GM19452 (cell line): ENCODE results near the gene IFRD2.
"Not testable (repeated sequence)": the region's sequence is repeated elsewhere in the genome, so short reads cannot be mapped to it uniquely, and the experiment has no call there.

Experiments used
- ATAC-seq: cut with Tn5 transposase; IDR thresholded peaks from one replicate; pipeline ENCODE4 v1.9.1; 2021; ENCODE audit not compliant: unreplicated experiment

IFRD2 gene

GRCh38 chr3:50268703-50269451 lies 23.4 kb downstream of the IFRD2 start, which contains the start of gene SEMA3B:
Gene SEMA3B (plus strand): TSS chr3:50269147. CDS start chr3:50269241, 94 bp downstream.
- no peak for ATAC-seq

GRCh38 chr3:50268276-50268675 lies 24.0 kb downstream of the IFRD2 start:
- ATAC-seq = no peak

- no peak for ATAC-seq
Measured at GRCh38 chr3:50267280-50267913, 24.8 kb downstream of the IFRD2 start.

- ATAC-seq = no peak
Measured at GRCh38 chr3:50266836-50267235, 25.4 kb downstream of the IFRD2 start.

- no peak for ATAC-seq
Measured at GRCh38 chr3:50266017-50266416, 26.2 kb downstream of the IFRD2 start.

- no peak for ATAC-seq
Measured at GRCh38 chr3:50265571-50265970, 26.7 kb downstream of the IFRD2 start.

GRCh38 chr3:50264964-50265485 lies 27.2 kb downstream of the IFRD2 start:
- no peak for ATAC-seq

- no peak for ATAC-seq
Measured at GRCh38 chr3:50264383-50264963, 27.8 kb downstream of the IFRD2 start.

- no peak for ATAC-seq
Measured at GRCh38 chr3:50263478-50264382, 28.5 kb downstream of the IFRD2 start.

GRCh38 chr3:50262778-50263177 lies 29.5 kb downstream of the IFRD2 start:
- no peak for ATAC-seq

GRCh38 chr3:50262200-50262599 lies 30.0 kb downstream of the IFRD2 start:
- ATAC-seq = not testable (repeated sequence)

GRCh38 chr3:50261505-50261904 lies 30.7 kb downstream of the IFRD2 start:
- no peak for ATAC-seq

GRCh38 chr3:50260942-50261441 lies 31.2 kb downstream of the IFRD2 start:
- ATAC-seq = no peak

- ATAC-seq = peak; percentile 88
Measured at GRCh38 chr3:50260027-50260941, 31.9 kb downstream of the IFRD2 start.

GRCh38 chr3:50259432-50260026 lies 32.7 kb downstream of the IFRD2 start:
- ATAC-seq = peak; percentile 20

GRCh38 chr3:50258979-50259378 lies 33.2 kb downstream of the IFRD2 start:
- ATAC-seq = no peak

GRCh38 chr3:50258029-50258680 lies 34.1 kb downstream of the IFRD2 start:
- no peak for ATAC-seq

- no peak for ATAC-seq
Measured at GRCh38 chr3:50256978-50257890, 35.0 kb downstream of the IFRD2 start.
